ENCODE data around the gene FIGN. TPM values are rescaled to one million over a fixed set of nuclear protein-coding genes. Genes with fewer than 3 reads are reported as not detected.

Gene FIGN
- total and polyA plus RNA-seq, 2 of the 13 experiments (the other 11 are each of a cell fraction or from before 2014, with no cell fraction given): 6.6 to 6.7 TPM

GRCh38 chr2:163558251-163559021 lies 177.4 kb downstream of the FIGN start:
- FAIRE-seq: no peak
- TF ChIP-seq ZNF75D (CRISPR knock-in tag; IDR thresholded peaks at IDR 0.05; ENCODE audit: borderline replicate concordance): no peak
- TF ChIP-seq CHD2 (IDR thresholded peaks at IDR 0.05; ENCODE audit: low read depth, low read length): no peak
- no peak for TF ChIP-seq ATF7 (IDR thresholded peaks at IDR 0.05)
- TF ChIP-seq ATF7 (CRISPR knock-in tag; IDR thresholded peaks at IDR 0.05): no peak
- no peak for TF ChIP-seq FUBP1 (CRISPR knock-in tag; IDR thresholded peaks at IDR 0.05; ENCODE audit: borderline replicate concordance)
- TF ChIP-seq ZNF619 (CRISPR knock-in tag; IDR thresholded peaks at IDR 0.05): no peak
- TF ChIP-seq LRRFIP1 (CRISPR knock-in tag; conservative IDR thresholded peaks at IDR 0.05): no peak
- TF ChIP-seq ZNF777 (CRISPR knock-in tag; IDR thresholded peaks at IDR 0.05): no peak

More at GRCh38 chr2:163558251-163559021, 177.4 kb downstream of the FIGN start:
- in situ Hi-C loops (cut with HindIII; ENCODE audit: extremely low pct_ligation_motif_present, low pct_unique_long_range_greater_than_20kb) (no loop called here), intact Hi-C loops (cut with micrococcal nuclease; ENCODE audit: unreplicated experiment) (no loop called here)
- WGBS (ENCODE audit: low lambda C conversion rate): 41% methylated on average over 8 of the region's 8 CpGs
- Histone ChIP-seq H3K9ac (ENCODE audit: insufficient read depth, low read depth, low read length) (no peak overlapping the region), H4K20me1 (ENCODE audit: insufficient read depth, low read length) (no peaks in the 10 kb centered on the region), H2AFZ (ENCODE audit: low read length) (no peak overlapping the region), H3K27ac (ENCODE audit: extremely low read length, insufficient read depth, low read length) (no peak overlapping the region), H3K36me3 (replicated peaks in 1 of 2; ENCODE audit: control insufficient read depth in 1 of 2, insufficient read depth in 2 of 2, low read length in 2 of 2) (no peaks in the 10 kb centered on the region), H3K4me3 (replicated peaks in 1 of 3; ENCODE audit: insufficient read depth in 1 of 3, low read depth in 2 of 3, low read length in 3 of 3) (no peak overlapping the region), H3K9me3 (ENCODE audit: low read length) (no peaks in the 10 kb centered on the region), H3K79me2 (ENCODE audit: insufficient read depth, low read length) (no peaks in the 10 kb centered on the region), H3K27me3 (ENCODE audit: control insufficient read depth in 1 of 2, insufficient read depth in 2 of 2, low read length in 2 of 2) (no peaks in the 10 kb centered on the region), H3K4me1 (ENCODE audit: insufficient read depth, low read length) (no peaks in the 10 kb centered on the region), H3K4me2 (ENCODE audit: low read depth, low read length) (no peak overlapping the region)
- ChIA-PET CTCF (ENCODE audit: low intra/inter-chr PET ratio, low total read pairs) (no interaction called here), POLR2A (no interaction called here)
- DNase-seq (ENCODE audit: low spot score) (no peak), ATAC-seq (no peak)
- BruUV-seq (replicated peaks): no TSS peak

Measured in HepG2 (cell line).